GM11168 (cell line): ENCODE measurements around the gene PDE4B.

Experiments used
- in situ Hi-C: fragments of 300-500 bp; cut with MboI; formaldehyde crosslinking; loops from one replicate; pipeline ENCODE4 v1.12.0; 2022; ENCODE audit warnings: low sequenced_read_pairs; ENCODE audit not compliant: unreplicated experiment

PDE4B gene

GRCh38 chr1:66213491-66213890 lies 420.8 kb downstream of the PDE4B start:
- in situ Hi-C loops = no loop called here

GRCh38 chr1:66214901-66215300 lies 422.2 kb downstream of the PDE4B start:
- in situ Hi-C loops = no loop called here

GRCh38 chr1:66217021-66217420 lies 424.3 kb downstream of the PDE4B start:
- in situ Hi-C loops = no loop called here

- in situ Hi-C loops = no loop called here
These were observed 424.9 kb downstream of the PDE4B start for GRCh38 chr1:66217561-66217960.

GRCh38 chr1:66220477-66220876 lies 427.8 kb downstream of the PDE4B start:
- in situ Hi-C loops = no loop called here

- in situ Hi-C loops = no loop called here
These were observed 431.0 kb downstream of the PDE4B start for GRCh38 chr1:66223681-66224080.

- in situ Hi-C loops = loop anchor here (25.0 kb wide), 3 partner anchors 415 to 515 kb away; no protein-coding TSS in a partner anchor
These were observed 434.3 kb downstream of the PDE4B start for GRCh38 chr1:66226985-66227384.

GRCh38 chr1:66227966-66228365 lies 435.3 kb downstream of the PDE4B start:
- in situ Hi-C loops = loop anchor here (25.0 kb wide), 3 partner anchors 416 to 516 kb away; no protein-coding TSS in a partner anchor

GRCh38 chr1:66231217-66231616 lies 438.5 kb downstream of the PDE4B start:
- in situ Hi-C loops = loop anchor here (25.0 kb wide), 3 partner anchors 419 to 519 kb away; no protein-coding TSS in a partner anchor

- in situ Hi-C loops = loop anchor here (25.0 kb wide), 3 partner anchors 420 to 520 kb away; no protein-coding TSS in a partner anchor
These were observed 439.2 kb downstream of the PDE4B start for GRCh38 chr1:66231681-66232463.

GRCh38 chr1:66237042-66237441 lies 444.3 kb downstream of the PDE4B start:
- in situ Hi-C loops = loop anchor here (25.0 kb wide), 3 partner anchors 425 to 525 kb away; no protein-coding TSS in a partner anchor

- in situ Hi-C loops = loop anchor here (25.0 kb wide), 3 partner anchors 426 to 526 kb away; no protein-coding TSS in a partner anchor
These were observed 445.2 kb downstream of the PDE4B start for GRCh38 chr1:66237722-66238479.

- in situ Hi-C loops = loop anchor here (5.0 to 25.0 kb wide), 4 partner anchors 288 to 528 kb away; no protein-coding TSS in a partner anchor
These were observed 447.1 kb downstream of the PDE4B start for GRCh38 chr1:66239834-66240233.

GRCh38 chr1:66240491-66241484 lies 448.1 kb downstream of the PDE4B start:
- in situ Hi-C loops = loop anchor here (5.0 to 25.0 kb wide), 4 partner anchors 288 to 528 kb away; no protein-coding TSS in a partner anchor

- in situ Hi-C loops = loop anchor here (5.0 to 25.0 kb wide), 4 partner anchors 291 to 531 kb away; no protein-coding TSS in a partner anchor
These were observed 450.2 kb downstream of the PDE4B start for GRCh38 chr1:66242646-66243547.

- in situ Hi-C loops = loop anchor here (5.0 to 25.0 kb wide), 4 partner anchors 291 to 531 kb away; no protein-coding TSS in a partner anchor
These were observed 450.9 kb downstream of the PDE4B start for GRCh38 chr1:66243548-66244130.

- in situ Hi-C loops = loop anchor here (5.0 to 25.0 kb wide), 4 partner anchors 292 to 532 kb away; no protein-coding TSS in a partner anchor
These were observed 451.7 kb downstream of the PDE4B start for GRCh38 chr1:66244429-66244828.

- in situ Hi-C loops = loop anchor here (25.0 kb wide), 3 partner anchors 433 to 533 kb away; no protein-coding TSS in a partner anchor
These were observed 453.0 kb downstream of the PDE4B start for GRCh38 chr1:66245691-66246090.
